ENCODE measurements around the gene DHCR24.

DHCR24 gene

DNA sequence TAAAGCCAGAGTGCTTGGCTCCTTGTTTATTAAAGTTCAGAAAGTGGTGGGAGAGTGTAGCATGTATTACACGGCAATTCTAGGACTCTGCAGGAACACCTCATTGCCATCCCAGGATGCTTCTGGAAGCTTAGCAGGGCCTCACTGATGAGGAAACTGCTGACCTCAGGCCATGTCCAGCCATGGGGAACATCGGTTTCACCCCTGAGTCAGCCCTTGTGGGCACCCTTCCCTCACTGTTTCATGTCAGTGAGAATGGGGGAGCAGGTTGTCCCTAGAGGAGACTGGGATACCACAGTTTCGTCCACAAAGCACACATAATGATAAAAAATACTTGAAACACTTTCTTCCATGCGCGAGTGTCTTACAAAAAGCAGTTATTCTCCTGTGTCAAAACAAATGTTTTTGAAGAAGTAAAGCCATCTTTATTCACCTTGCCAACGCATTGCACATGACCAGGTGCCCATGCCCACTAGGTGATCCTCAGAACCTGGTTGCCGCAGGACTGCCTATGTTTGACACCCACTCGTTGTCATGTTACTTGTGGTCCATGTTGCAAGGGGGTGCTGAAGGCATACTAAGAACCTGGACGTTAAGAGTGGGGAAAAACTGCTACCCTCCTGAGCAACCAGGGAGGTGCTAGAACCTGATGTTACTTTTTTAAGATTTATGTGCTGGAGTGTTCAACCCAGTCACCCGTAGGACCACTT lies 44.6 kb downstream of the DHCR24 start:
- DNase-seq (ENCODE audit: low read depth): no peak
- H3K4me3 ChIP-seq (ENCODE audit: low read length): no peak overlapping the region
- TF ChIP-seq, protein P1, sequence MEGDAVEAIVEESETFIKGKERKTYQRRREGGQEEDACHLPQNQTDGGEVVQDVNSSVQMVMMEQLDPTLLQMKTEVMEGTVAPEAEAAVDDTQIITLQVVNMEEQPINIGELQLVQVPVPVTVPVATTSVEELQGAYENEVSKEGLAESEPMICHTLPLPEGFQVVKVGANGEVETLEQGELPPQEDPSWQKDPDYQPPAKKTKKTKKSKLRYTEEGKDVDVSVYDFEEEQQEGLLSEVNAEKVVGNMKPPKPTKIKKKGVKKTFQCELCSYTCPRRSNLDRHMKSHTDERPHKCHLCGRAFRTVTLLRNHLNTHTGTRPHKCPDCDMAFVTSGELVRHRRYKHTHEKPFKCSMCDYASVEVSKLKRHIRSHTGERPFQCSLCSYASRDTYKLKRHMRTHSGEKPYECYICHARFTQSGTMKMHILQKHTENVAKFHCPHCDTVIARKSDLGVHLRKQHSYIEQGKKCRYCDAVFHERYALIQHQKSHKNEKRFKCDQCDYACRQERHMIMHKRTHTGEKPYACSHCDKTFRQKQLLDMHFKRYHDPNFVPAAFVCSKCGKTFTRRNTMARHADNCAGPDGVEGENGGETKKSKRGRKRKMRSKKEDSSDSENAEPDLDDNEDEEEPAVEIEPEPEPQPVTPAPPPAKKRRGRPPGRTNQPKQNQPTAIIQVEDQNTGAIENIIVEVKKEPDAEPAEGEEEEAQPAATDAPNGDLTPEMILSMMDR (conservative IDR thresholded peaks at IDR 0.05; ENCODE audit: low read length): no peak

DNA sequence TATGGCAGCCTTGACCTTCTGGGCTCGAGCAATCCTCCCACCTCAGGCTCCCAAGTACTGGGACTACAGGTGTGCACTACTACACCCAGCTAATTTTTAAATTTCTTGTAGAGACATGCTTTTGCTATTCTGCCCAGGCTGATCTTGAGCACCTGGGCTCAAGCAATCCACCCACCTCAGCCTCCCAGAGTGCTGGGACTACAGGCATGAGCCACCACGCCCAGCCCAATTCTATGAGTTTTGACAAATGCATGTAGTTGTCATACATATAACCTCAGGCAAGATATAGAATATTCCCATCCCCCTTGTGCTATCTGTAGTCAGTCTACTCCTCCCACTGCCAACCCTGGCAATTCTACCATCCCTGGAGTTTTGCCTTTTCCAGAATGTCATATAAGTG lies 47.2 kb downstream of the DHCR24 start:
- DNase-seq (ENCODE audit: low read depth): no peak
- TF ChIP-seq, protein P1 (conservative IDR thresholded peaks at IDR 0.05; ENCODE audit: low read length): no peak
- H3K4me3 ChIP-seq (ENCODE audit: low read length): no peak overlapping the region

DNA sequence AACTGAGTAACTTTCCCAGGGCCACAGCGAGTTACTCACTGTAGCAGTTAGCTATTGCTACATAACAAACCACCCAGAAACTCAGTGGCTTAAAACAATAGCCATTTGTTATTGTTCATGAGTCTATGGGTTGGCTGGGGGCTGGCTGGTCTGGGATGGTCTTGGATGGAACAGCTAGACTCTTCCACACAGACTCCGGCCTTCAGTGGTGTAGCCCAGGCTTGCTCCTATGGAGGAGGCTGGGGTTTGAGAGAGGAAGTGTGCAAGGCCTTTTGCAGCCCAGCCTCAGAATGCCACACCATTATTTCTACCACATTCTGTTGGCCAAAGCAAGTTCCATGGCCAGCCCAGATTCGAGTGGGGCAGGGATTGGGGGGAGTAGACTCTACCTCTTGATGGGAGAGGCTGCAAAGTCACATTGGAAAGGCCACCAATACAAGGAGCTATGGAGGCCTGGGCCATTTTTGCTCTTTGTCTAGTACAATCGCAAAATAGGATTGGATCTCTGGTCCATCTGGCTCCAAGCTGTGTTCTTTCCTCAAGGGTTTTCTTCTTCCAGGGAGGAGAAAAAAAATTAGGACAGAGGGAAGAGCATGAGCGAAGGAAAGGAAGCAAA lies 48.3 kb downstream of the DHCR24 start:
- TF ChIP-seq, protein P1 (conservative IDR thresholded peaks at IDR 0.05; ENCODE audit: low read length): no peak
- no peak overlapping the region for H3K4me3 ChIP-seq (ENCODE audit: low read length)
- DNase-seq (ENCODE audit: low read depth): no peak

GRCh38 chr1:54837002-54837853 lies 49.8 kb downstream of the DHCR24 start:
- TF ChIP-seq, protein P1 (conservative IDR thresholded peaks at IDR 0.05; ENCODE audit: low read length): no peak
- no peak overlapping the region for H3K4me3 ChIP-seq (ENCODE audit: low read length)
- DNase-seq (ENCODE audit: low read depth): no peak

DNA sequence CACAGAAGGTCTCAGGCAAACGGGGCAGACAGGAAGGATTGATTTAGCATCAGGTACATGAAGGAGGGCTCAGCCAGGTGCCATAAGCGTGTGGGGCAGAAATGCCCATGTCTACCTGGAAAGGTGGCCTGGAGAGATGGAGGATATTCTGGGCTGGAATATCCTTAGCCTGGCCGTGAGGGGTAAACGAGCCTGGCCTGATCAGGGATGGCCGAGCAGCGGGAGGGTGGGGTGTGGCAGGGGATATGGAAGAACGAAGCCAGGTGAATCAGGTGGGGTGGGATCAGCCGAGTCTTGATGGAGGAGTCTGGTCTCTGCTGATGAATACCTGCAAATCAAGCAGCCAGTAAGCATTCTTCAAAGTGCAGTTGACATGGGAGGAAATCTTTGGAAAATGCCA lies 50.4 kb downstream of the DHCR24 start:
- TF ChIP-seq, protein P1 (conservative IDR thresholded peaks at IDR 0.05; ENCODE audit: low read length): no peak

GRCh38 chr1:54835970-54836369 lies 51.0 kb downstream of the DHCR24 start:
- H3K4me3 ChIP-seq (ENCODE audit: low read length): no peak overlapping the region
- TF ChIP-seq, protein P1 (conservative IDR thresholded peaks at IDR 0.05; ENCODE audit: low read length): no peak

More for the DNA sequence above, 50.4 kb downstream of the DHCR24 start:
- no peak for DNase-seq (ENCODE audit: low read depth)
- H3K4me3 ChIP-seq (ENCODE audit: low read length): no peak overlapping the region

More at GRCh38 chr1:54835970-54836369, 51.0 kb downstream of the DHCR24 start:
- DNase-seq (ENCODE audit: low read depth): no peak
